SK-N-SH treated with all-trans-retinoic acid at 6 μM for 48 hours (cell line): ENCODE measurements around the gene GRIK4.
"Not testable (repeated sequence)": the region's sequence is repeated elsewhere in the genome, so short reads cannot be mapped to it uniquely, and the experiment has no call there.

ENCODE experiments used
- ATAC-seq: fragments of 200-7000 bp; cut with Tn5 transposase; 3 replicates; pipeline ENCODE4 v1.9.1; 2020; ENCODE audit warnings: mild to moderate bottlenecking, moderate library complexity
- ARNTL ChIP-seq: fragments of 450-650 bp; formaldehyde crosslinking; IDR thresholded peaks from 2 replicates; pipeline ENCODE4 v1.5.0; 2020; ENCODE audit warnings: low read depth, mild to moderate bottlenecking, moderate library complexity, borderline replicate concordance
- BACH2 ChIP-seq: fragments of 250-450 bp; sonication (Bioruptor Pico); IDR thresholded peaks from 2 replicates; pipeline ENCODE4 v1.9.0; 2021; ENCODE audit warnings: mild to moderate bottlenecking, borderline replicate concordance
- CSDC2 ChIP-seq: fragments of 250-450 bp; sonication (Bioruptor Pico); IDR thresholded peaks from 2 replicates; pipeline ENCODE4 v1.5.0; 2020; ENCODE audit warnings: mild to moderate bottlenecking, moderate library complexity
- ESRRG ChIP-seq: fragments of 250-450 bp; sonication (Bioruptor Pico); IDR thresholded peaks from 2 replicates; pipeline ENCODE4 v1.6.1; 2021; ENCODE audit warnings: mild to moderate bottlenecking
- GLIS3 ChIP-seq: fragments of 250-450 bp; sonication (Bioruptor Pico); IDR thresholded peaks from 2 replicates; pipeline ENCODE4 v1.5.0; 2020; ENCODE audit warnings: mild to moderate bottlenecking, moderate library complexity
- ISL1 ChIP-seq: fragments of 250-450 bp; sonication (Bioruptor Pico); IDR thresholded peaks from 2 replicates; pipeline ENCODE4 v2.1.2; 2022; ENCODE audit warnings: mild to moderate bottlenecking, moderate library complexity
- OSR1 ChIP-seq: fragments of 250-450 bp; sonication (Bioruptor Pico); IDR thresholded peaks from 2 replicates; pipeline ENCODE4 v1.8.0; 2022; ENCODE audit warnings: moderate library complexity, mild to moderate bottlenecking, inconsistent platforms
- POU6F1 ChIP-seq: fragments of 250-450 bp; sonication (Bioruptor Pico); IDR thresholded peaks from 2 replicates; pipeline ENCODE4 v1.8.0; 2021; ENCODE audit warnings: low read depth, mild to moderate bottlenecking, moderate library complexity, borderline replicate concordance
- PPARA ChIP-seq: fragments of 250-450 bp; sonication (Bioruptor Pico); IDR thresholded peaks from 2 replicates; pipeline ENCODE4 v1.5.0; 2020; ENCODE audit warnings: mild to moderate bottlenecking, borderline replicate concordance
- SNAI2 ChIP-seq: fragments of 250-450 bp; sonication (Bioruptor Pico); IDR thresholded peaks from 2 replicates; pipeline ENCODE4 v1.5.0; 2020; ENCODE audit warnings: mild to moderate bottlenecking, moderate library complexity
- TCF4 ChIP-seq: fragments of 250-450 bp; sonication (Bioruptor Pico); IDR thresholded peaks from 2 replicates; pipeline ENCODE4 v1.8.0; 2021; ENCODE audit warnings: mild to moderate bottlenecking, moderate library complexity, borderline replicate concordance
- TOX ChIP-seq: fragments of 250-450 bp; sonication (Bioruptor Pico); IDR thresholded peaks from 2 replicates; pipeline ENCODE4 v1.8.0; 2021; ENCODE audit warnings: mild to moderate bottlenecking, moderate library complexity, borderline replicate concordance
- ZC3H10 ChIP-seq: fragments of 250-450 bp; sonication (Bioruptor Pico); IDR thresholded peaks from 2 replicates; pipeline ENCODE4 v1.5.1; 2021; ENCODE audit warnings: mild to moderate bottlenecking, moderate library complexity
- ZFP3 ChIP-seq: fragments of 250-450 bp; sonication (Bioruptor Pico); IDR thresholded peaks from 2 replicates; pipeline ENCODE4 v1.5.0; 2020; ENCODE audit warnings: mild to moderate bottlenecking, moderate library complexity
- ZFP30 ChIP-seq: fragments of 450-650 bp; formaldehyde crosslinking; IDR thresholded peaks from 2 replicates; pipeline ENCODE4 v1.5.0; 2022; ENCODE audit warnings: mild to moderate bottlenecking, moderate library complexity
- ZNF565 ChIP-seq: fragments of 450-650 bp; formaldehyde crosslinking; conservative IDR thresholded peaks from 2 replicates; pipeline ENCODE4 v1.5.0; 2020; ENCODE audit warnings: low read depth, mild to moderate bottlenecking, moderate library complexity
- ZNF70 ChIP-seq: fragments of 450-650 bp; formaldehyde crosslinking; IDR thresholded peaks from 2 replicates; pipeline ENCODE4 v1.5.0; 2020; ENCODE audit warnings: mild to moderate bottlenecking, moderate library complexity
- ZNF8 ChIP-seq: fragments of 450-650 bp; formaldehyde crosslinking; IDR thresholded peaks from 2 replicates; pipeline ENCODE4 v1.5.0; 2020; ENCODE audit warnings: mild to moderate bottlenecking, moderate library complexity
- TF ChIP-seq, protein P1 (sequence below): fragments of 250-450 bp; sonication (Bioruptor Pico); IDR thresholded peaks from 2 replicates; pipeline ENCODE4 v1.5.0; 2020; ENCODE audit warnings: mild to moderate bottlenecking, moderate library complexity
- TF ChIP-seq, protein P2 (sequence below): fragments of 250-450 bp; sonication (Bioruptor Pico); IDR thresholded peaks from 2 replicates; pipeline ENCODE4 v1.5.1; 2020; ENCODE audit warnings: low read depth, mild to moderate bottlenecking, moderate library complexity

GRIK4 gene

DNA sequence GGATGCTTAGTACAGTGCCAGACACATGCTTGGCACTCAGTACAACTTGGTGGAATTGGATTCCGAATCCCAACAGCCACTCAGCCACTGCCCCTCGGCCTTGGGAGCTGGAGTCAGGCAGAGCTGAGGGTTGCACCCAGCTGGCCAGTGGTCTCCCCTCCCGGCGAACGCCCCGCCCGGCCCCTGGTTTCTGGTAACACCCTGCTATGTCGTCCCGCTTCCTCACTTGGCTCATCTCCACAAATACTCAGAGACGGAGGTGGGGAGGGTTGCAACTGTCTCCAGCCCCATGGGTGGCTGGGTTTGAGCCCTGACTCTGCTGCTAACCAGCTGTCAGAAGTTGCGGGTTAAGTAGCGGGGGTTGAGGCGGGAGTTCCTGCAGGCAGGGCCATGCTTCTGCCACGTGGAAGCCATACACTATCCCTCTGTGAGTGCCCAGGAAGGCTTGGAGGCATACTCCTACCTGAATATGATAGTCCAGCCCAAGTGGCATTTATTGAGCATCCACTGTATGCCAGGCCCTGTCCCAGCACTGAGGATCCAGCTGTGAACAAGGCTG lies 67.1 kb downstream of the GRIK4 start (continued):
- TF ChIP-seq, protein P1, sequence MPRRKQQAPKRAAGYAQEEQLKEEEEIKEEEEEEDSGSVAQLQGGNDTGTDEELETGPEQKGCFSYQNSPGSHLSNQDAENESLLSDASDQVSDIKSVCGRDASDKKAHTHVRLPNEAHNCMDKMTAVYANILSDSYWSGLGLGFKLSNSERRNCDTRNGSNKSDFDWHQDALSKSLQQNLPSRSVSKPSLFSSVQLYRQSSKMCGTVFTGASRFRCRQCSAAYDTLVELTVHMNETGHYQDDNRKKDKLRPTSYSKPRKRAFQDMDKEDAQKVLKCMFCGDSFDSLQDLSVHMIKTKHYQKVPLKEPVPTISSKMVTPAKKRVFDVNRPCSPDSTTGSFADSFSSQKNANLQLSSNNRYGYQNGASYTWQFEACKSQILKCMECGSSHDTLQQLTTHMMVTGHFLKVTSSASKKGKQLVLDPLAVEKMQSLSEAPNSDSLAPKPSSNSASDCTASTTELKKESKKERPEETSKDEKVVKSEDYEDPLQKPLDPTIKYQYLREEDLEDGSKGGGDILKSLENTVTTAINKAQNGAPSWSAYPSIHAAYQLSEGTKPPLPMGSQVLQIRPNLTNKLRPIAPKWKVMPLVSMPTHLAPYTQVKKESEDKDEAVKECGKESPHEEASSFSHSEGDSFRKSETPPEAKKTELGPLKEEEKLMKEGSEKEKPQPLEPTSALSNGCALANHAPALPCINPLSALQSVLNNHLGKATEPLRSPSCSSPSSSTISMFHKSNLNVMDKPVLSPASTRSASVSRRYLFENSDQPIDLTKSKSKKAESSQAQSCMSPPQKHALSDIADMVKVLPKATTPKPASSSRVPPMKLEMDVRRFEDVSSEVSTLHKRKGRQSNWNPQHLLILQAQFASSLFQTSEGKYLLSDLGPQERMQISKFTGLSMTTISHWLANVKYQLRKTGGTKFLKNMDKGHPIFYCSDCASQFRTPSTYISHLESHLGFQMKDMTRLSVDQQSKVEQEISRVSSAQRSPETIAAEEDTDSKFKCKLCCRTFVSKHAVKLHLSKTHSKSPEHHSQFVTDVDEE (CRISPR knock-in tag), result no peak
- TF ChIP-seq, all 23 proteins: peak for 0

GRCh38 chr11:120579611-120580031 lies 68.1 kb downstream of the GRIK4 start:
- TF ChIP-seq BACH2 (CRISPR knock-in tag) (no peak), ZNF70 (CRISPR knock-in tag) (no peak), PPARA (CRISPR knock-in tag) (no peak), POU6F1 (CRISPR knock-in tag) (no peak), ISL1 (no peak), ARNTL (no peak), TOX (CRISPR knock-in tag) (no peak), CSDC2 (no peak), ZC3H10 (CRISPR knock-in tag) (no peak), SNAI2 (CRISPR knock-in tag) (no peak), ZNF8 (CRISPR knock-in tag) (no peak), ZFP30 (no peak), TCF4 (no peak), OSR1 (CRISPR knock-in tag) (no peak), GLIS3 (CRISPR knock-in tag) (no peak)
- TF ChIP-seq, protein P2, sequence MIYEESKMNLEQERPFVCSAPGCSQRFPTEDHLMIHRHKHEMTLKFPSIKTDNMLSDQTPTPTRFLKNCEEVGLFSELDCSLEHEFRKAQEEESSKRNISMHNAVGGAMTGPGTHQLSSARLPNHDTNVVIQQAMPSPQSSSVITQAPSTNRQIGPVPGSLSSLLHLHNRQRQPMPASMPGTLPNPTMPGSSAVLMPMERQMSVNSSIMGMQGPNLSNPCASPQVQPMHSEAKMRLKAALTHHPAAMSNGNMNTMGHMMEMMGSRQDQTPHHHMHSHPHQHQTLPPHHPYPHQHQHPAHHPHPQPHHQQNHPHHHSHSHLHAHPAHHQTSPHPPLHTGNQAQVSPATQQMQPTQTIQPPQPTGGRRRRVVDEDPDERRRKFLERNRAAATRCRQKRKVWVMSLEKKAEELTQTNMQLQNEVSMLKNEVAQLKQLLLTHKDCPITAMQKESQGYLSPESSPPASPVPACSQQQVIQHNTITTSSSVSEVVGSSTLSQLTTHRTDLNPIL (CRISPR knock-in tag), result no peak
- ATAC-seq, result no peak

- no peak for ATAC-seq
- no peak for TF ChIP-seq OSR1 (CRISPR knock-in tag)
- TF ChIP-seq ZFP3 (CRISPR knock-in tag), result no peak
- TF ChIP-seq PPARA (CRISPR knock-in tag), result no peak
- no peak for TF ChIP-seq SNAI2 (CRISPR knock-in tag)
- TF ChIP-seq, protein P1 (CRISPR knock-in tag), result no peak
- no peak for TF ChIP-seq ZNF565 (CRISPR knock-in tag)
- no peak for TF ChIP-seq ESRRG (CRISPR knock-in tag)
- TF ChIP-seq ARNTL, result no peak
- TF ChIP-seq ZFP30, result no peak
- TF ChIP-seq, all 23 proteins: peak for 0
Observed at GRCh38 chr11:120581313-120581712, 69.8 kb downstream of the GRIK4 start.

GRCh38 chr11:120582535-120582934 lies 71.0 kb downstream of the GRIK4 start:
- TF ChIP-seq ZNF8 (CRISPR knock-in tag), result peak; percentile 67
- ATAC-seq, result not testable (repeated sequence)
